Measurements from ENCODE around the gene DHX8. TPM values are rescaled to one million over a fixed set of nuclear protein-coding genes. Genes with fewer than 3 reads are reported as not detected.

Gene DHX8
- total and polyA plus RNA-seq, 2 of the 8 experiments (the other 6 are each of a cell fraction or from before 2014, with no cell fraction given), result 30.5 to 59.4 TPM

- no peak overlapping the region for H4K91ac ChIP-seq (replicated peaks; ENCODE audit: insufficient read length, low read length)
- no peak for DNase-seq (ENCODE audit: low read depth in 1 of 2, low spot score in 2 of 2)
- no peak overlapping the region for H3K18ac ChIP-seq (ENCODE audit: extremely low read depth, low read length)
- H3K79me2 ChIP-seq (ENCODE audit: control insufficient read depth in 1 of 2, insufficient read depth in 2 of 2, low read length in 2 of 2), result no peaks in the 10 kb centered on the region
- TF ChIP-seq MAFK (IDR thresholded peaks at IDR 0.05; ENCODE audit: low read depth, low read length) (no peak), EP300 (IDR thresholded peaks at IDR 0.05; ENCODE audit: borderline replicate concordance in 1 of 2, low read depth in 2 of 2, low read length in 2 of 2) (no peak), MAX (IDR thresholded peaks at IDR 0.05) (no peak), GTF2F1 (IDR thresholded peaks at IDR 0.05; ENCODE audit: borderline replicate concordance, low read depth, low read length) (no peak), NRF1 (IDR thresholded peaks at IDR 0.05; ENCODE audit: low read depth, low read length) (no peak), SP4 (IDR thresholded peaks at IDR 0.05; ENCODE audit: low read length) (no peak), NANOG (IDR thresholded peaks at IDR 0.05; ENCODE audit: insufficient read depth, low read depth, low read length, poor library complexity, severe bottlenecking) (no peak), CHD2 (IDR thresholded peaks at IDR 0.05; ENCODE audit: low read length) (no peak)
- H3K23ac ChIP-seq (ENCODE audit: insufficient read length), result no peak overlapping the region
- no peak overlapping the region for H3K9ac ChIP-seq (replicated peaks in 1 of 4; ENCODE audit: extremely low read depth in 1 of 4, low read depth in 3 of 4, low read length in 3 of 4)
- H3K9me3 ChIP-seq (ENCODE audit: insufficient read depth in 2 of 2, low read depth in 1 of 2, low read length in 1 of 2), result no peaks in the 10 kb centered on the region
- no peak overlapping the region for H2AFZ ChIP-seq (ENCODE audit: low read length)
- no peak overlapping the region for H3K4me2 ChIP-seq (ENCODE audit: insufficient read depth in 1 of 2, low read depth in 2 of 2, low read length in 2 of 2)
- H3K14ac ChIP-seq (ENCODE audit: insufficient read length), result no peak overlapping the region
- ChIA-PET CTCF (ENCODE audit: partially characterized antibody) (interaction anchor here (0.9 to 2.8 kb wide), 2 partner anchors 39 to 51 kb away, joined by 4 to 8 read pairs; partner anchors contain the start of gene DHX8), POLR2A (ENCODE audit: partially characterized antibody) (no interaction called here)
- no peak overlapping the region for H2BK20ac ChIP-seq (ENCODE audit: low read length)
- no peak overlapping the region for H2BK5ac ChIP-seq (ENCODE audit: low read depth, low read length)
- no peak overlapping the region for H2BK12ac ChIP-seq (ENCODE audit: low read depth, low read length)
- no peak overlapping the region for H3K56ac ChIP-seq (replicated peaks; ENCODE audit: insufficient read length, low read depth, low read length)
- no peaks in the 10 kb centered on the region for H4K20me1 ChIP-seq (replicated peaks in 1 of 2; ENCODE audit: control insufficient read depth in 1 of 2, insufficient read depth in 2 of 2, low read length in 2 of 2)
- H3K4me1 ChIP-seq (replicated peaks in 1 of 4; ENCODE audit: control insufficient read depth in 3 of 4, insufficient read depth in 4 of 4, low read length in 3 of 4), result no peaks in the 10 kb centered on the region
- no peak overlapping the region for H2AK5ac ChIP-seq (ENCODE audit: low read depth, low read length)
- no peak for FAIRE-seq
- no peak overlapping the region for H3K4me3 ChIP-seq (ENCODE audit: extremely low read depth in 1 of 4, insufficient read depth in 2 of 4, low read depth in 3 of 4, low read length in 4 of 4)
- no peak overlapping the region for H2BK120ac ChIP-seq (replicated peaks; ENCODE audit: low read depth, low read length)
- H4K8ac ChIP-seq (ENCODE audit: extremely low read depth, insufficient read depth, low read length), result no peak overlapping the region
- H3K79me1 ChIP-seq (ENCODE audit: low read depth, low read length), result no peaks in the 10 kb centered on the region
- H3K27me3 ChIP-seq (replicated peaks in 1 of 4; ENCODE audit: control insufficient read depth in 3 of 4, extremely low read depth in 1 of 4, insufficient read depth in 3 of 4, low read length in 3 of 4), result no peaks in the 10 kb centered on the region
- no peaks in the 10 kb centered on the region for H3K36me3 ChIP-seq (ENCODE audit: control insufficient read depth in 2 of 4, insufficient read depth in 4 of 4, low read length in 3 of 4)
- H3K4ac ChIP-seq (replicated peaks; ENCODE audit: insufficient read length, low read depth, low read length), result no peak overlapping the region
- no peak overlapping the region for H3K27ac ChIP-seq (ENCODE audit: low read depth, low read length)
- H4K5ac ChIP-seq (ENCODE audit: insufficient read length, low read depth, low read length), result no peak overlapping the region
- WGBS, 2 experiments (ENCODE audit: extremely low coverage in 1 of 2, insufficient coverage in 1 of 2, insufficient read length in 1 of 2, insufficient replicate concordance in 2 of 2, low coverage in 1 of 2, low lambda C conversion rate in 2 of 2, missing lambda C conversion rate in 1 of 2), result 71% methylated on average over 5 of the region's 5 CpGs; no CpG with 5 or more reads in 1 of the 2 experiments
- H2BK15ac ChIP-seq (ENCODE audit: low read length), result no peak overlapping the region
- no peaks in the 10 kb centered on the region for H3K23me2 ChIP-seq (ENCODE audit: low read depth, low read length)
These were observed 38.7 kb upstream of the DHX8 start for GRCh38 chr17:43445009-43445589.

All from H1 (cell line).